HFFc6 (cell line): Measurements from ENCODE around the gene PRKAG2. TPM values are rescaled to one million over a fixed set of nuclear protein-coding genes. Genes with fewer than 3 reads are reported as not detected.

Experiments
- DNase-seq: peaks from one replicate; pipeline ENCODE4 v3.0.0-alpha.2; 2018
- H3K27ac Mint-ChIP-seq: 2 replicates; pipeline ENCODE4 v1.8.0; 2020; ENCODE audit warnings: mild to moderate bottlenecking, mixed read lengths
- H3K27me3 Mint-ChIP-seq: 2 replicates; pipeline ENCODE4 v1.8.0; 2021; ENCODE audit warnings: mild to moderate bottlenecking, moderate library complexity, mixed read lengths; ENCODE audit not compliant: insufficient read depth
- H3K36me3 Mint-ChIP-seq: 2 replicates; pipeline ENCODE4 v1.8.0; 2021; ENCODE audit warnings: low read depth, mixed read lengths
- H3K4me1 Mint-ChIP-seq: 2 replicates; pipeline ENCODE4 v1.8.0; 2020; ENCODE audit warnings: low read depth, mixed read lengths
- H3K4me3 Mint-ChIP-seq: 2 replicates; pipeline ENCODE4 v1.8.0; 2020; ENCODE audit warnings: mild to moderate bottlenecking, moderate library complexity, mixed read lengths
- H3K9me3 Mint-ChIP-seq: 2 replicates; pipeline ENCODE4 v1.8.0; 2020; ENCODE audit warnings: mild to moderate bottlenecking, mixed read lengths
- CTCF ChIP-seq: fragments of 200-600 bp; sonication (generic); IDR thresholded peaks from 2 replicates; pipeline ENCODE4 v1.5.0; 2021; ENCODE audit warnings: antibody characterized with exemption, mild to moderate bottlenecking
- total RNA-seq, 6 experiments: library from RNA; stranded (reverse); fragmentation: NEBNext Ultra II Directional; extraction: Animal tissue kit (Norgen Biotek cat#: 25700); gene quantifications; 2 replicates in 1 of 6; 3 replicates in 5 of 6; pipeline ENCODE4 v1.2.3, GENCODE V29; 2021

PRKAG2 gene
- total RNA-seq, 6 experiments from 2014 or later: 15.1 to 19.2 (median 18.4) TPM

DNA sequence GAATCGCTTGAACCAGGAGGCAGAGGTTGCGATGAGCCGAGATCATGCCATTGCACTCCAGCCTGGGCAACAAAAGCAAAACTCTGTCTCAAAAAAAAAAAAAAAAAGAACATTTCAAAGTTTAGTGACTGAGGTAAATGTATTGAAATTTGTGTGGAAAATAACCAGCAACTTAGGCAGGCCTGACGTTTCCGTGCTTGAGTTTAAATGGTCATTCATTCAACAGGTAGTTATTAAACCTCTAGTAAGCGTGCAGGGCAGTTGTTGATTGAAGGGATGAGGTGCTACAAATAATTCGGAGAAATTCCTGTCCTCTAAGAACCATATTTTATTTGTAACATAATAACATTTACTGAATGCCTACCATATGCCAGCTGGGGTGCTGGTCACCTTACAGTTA lies 135.3 kb downstream of the PRKAG2 start:
- Mint-ChIP-seq H3K9me3 (no peaks in the 10 kb centered on the region), H3K4me1 (peaks cover 32% of the 10 kb centered on the region), H3K27ac (no peak overlapping the region), H3K36me3 (peaks cover 4% of the 10 kb centered on the region; the same call in 1 of the 2 replicates), H3K4me3 (no peak overlapping the region), H3K27me3 (peaks cover 7% of the 10 kb centered on the region; the same call in 1 of the 2 replicates)
- no peak for TF ChIP-seq CTCF
- DNase-seq: no peak

GRCh38 chr7:151740081-151740851 lies 136.6 kb downstream of the PRKAG2 start:
- Mint-ChIP-seq H3K27ac (no peak overlapping the region), H3K4me1 (peaks cover 38% of the 10 kb centered on the region), H3K27me3 (peaks cover 3% of the 10 kb centered on the region; the same call in 1 of the 2 replicates), H3K36me3 (peaks cover 4% of the 10 kb centered on the region; the same call in 1 of the 2 replicates), H3K9me3 (no peaks in the 10 kb centered on the region), H3K4me3 (no peak overlapping the region)
- no peak for DNase-seq
- no peak for TF ChIP-seq CTCF

DNA sequence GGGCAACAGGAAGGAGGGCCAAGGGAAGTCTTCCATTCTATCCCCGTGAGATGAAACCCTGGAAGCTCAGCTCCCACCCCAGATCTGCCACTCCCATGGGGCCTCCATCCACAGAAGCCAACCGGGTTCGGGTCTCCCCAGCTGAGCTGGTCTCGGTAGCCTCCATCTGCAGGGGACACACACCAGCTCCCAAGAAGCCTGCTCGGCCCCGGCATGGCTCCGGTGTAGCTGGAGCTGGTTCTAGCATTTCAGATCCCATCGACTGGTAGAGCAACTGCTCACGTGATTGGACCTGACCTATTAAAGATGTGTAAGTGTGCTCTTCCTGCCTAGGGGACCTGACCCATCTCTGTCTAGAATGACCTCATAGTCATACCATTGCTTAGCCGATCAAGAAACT lies 138.0 kb downstream of the PRKAG2 start:
- TF ChIP-seq CTCF: no peak
- H3K36me3 Mint-ChIP-seq: peaks cover 4% of the 10 kb centered on the region; the same call in 1 of the 2 replicates
- peaks cover 3% of the 10 kb centered on the region; the same call in 1 of the 2 replicates for H3K27me3 Mint-ChIP-seq
- H3K9me3 Mint-ChIP-seq: no peaks in the 10 kb centered on the region
- no peak for DNase-seq
- no peak overlapping the region for H3K27ac Mint-ChIP-seq
- H3K4me1 Mint-ChIP-seq: peaks cover 39% of the 10 kb centered on the region
- H3K4me3 Mint-ChIP-seq: no peak overlapping the region

GRCh38 chr7:151736403-151736909 lies 140.5 kb downstream of the PRKAG2 start:
- peak; percentile 75 for TF ChIP-seq CTCF
- Mint-ChIP-seq H3K9me3 (no peaks in the 10 kb centered on the region), H3K4me1 (peaks cover 33% of the 10 kb centered on the region), H3K36me3 (peaks cover 4% of the 10 kb centered on the region; the same call in 1 of the 2 replicates), H3K4me3 (peak overlapping the region; percentile 84), H3K27me3 (no peaks in the 10 kb centered on the region; the same call in 1 of the 2 replicates), H3K27ac (peak overlapping the region; percentile 89)
- DNase-seq: peak; percentile 97

DNA sequence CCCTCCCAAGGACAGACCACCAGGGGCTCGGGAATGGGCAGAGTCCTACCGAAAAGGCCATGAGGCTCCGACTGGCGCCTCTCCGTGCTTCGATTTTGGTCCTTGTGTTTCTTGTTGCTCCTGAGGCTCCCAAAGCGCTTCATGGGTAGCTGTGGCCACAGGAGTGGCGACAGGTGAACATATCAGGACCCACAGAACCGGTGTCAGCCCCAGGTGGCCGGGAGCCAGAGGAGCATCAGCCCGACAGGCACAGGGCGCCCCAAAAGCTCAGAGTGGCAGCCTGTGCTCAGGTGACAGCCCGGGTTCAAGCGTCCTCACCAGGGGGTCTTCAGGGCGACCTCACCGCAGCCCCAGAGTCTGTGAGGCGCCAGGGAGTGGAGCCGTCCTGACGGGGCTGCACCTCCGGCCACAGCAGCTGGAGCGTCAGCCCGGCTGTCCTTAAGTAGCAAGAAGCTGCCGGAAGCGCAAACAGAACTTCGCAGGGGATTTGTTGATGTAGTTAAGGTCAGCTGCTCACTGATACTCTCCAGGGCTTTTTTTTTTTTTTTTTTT lies 141.0 kb downstream of the PRKAG2 start:
- H3K36me3 Mint-ChIP-seq: peaks cover 4% of the 10 kb centered on the region; the same call in 1 of the 2 replicates
- no peak for TF ChIP-seq CTCF
- no peak for DNase-seq
- H3K4me3 Mint-ChIP-seq: peak overlapping the region; percentile 84
- H3K27ac Mint-ChIP-seq: peak overlapping the region; percentile 89
- peaks cover 33% of the 10 kb centered on the region for H3K4me1 Mint-ChIP-seq
- H3K27me3 Mint-ChIP-seq: no peaks in the 10 kb centered on the region; the same call in 1 of the 2 replicates
- H3K9me3 Mint-ChIP-seq: no peaks in the 10 kb centered on the region
